Measurements from ENCODE around the gene DOK5. TPM values are rescaled to one million over a fixed set of nuclear protein-coding genes. Genes with fewer than 3 reads are reported as not detected.

The DOK5 gene
- total RNA-seq, 1 donor, result 85.6 TPM

DNA sequence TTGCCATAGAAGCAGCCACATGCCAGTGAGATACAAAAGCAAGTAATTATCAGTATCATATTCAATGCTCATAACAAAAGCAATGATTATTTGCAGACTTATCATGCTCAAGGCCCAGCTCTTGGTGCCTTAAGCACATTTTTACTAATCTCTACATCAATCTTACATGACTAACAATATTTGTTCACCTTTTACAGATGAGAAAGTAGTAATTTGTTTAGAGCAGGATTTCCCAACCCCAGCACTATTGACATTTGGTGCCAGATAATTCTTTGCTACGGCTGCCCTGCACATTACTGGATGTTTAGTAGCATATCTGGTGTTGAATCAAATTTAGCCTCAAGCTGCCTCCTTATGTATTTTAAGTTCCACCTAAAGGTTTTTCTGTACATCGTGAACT lies 19.0 kb upstream of the DOK5 start:
- no peak overlapping the region for H3K4me3 ChIP-seq (ENCODE audit: low read depth, low read length)
- DNase-seq (ENCODE audit: low read depth), result no peak
- no peak for TF ChIP-seq CTCF (IDR thresholded peaks at IDR 0.05; ENCODE audit: insufficient read depth, low read length)

- no peak for TF ChIP-seq CTCF (IDR thresholded peaks at IDR 0.05; ENCODE audit: insufficient read depth, low read length)
- no peak overlapping the region for H3K4me3 ChIP-seq (ENCODE audit: low read depth, low read length)
- no peak for DNase-seq (ENCODE audit: low read depth)
Observed at GRCh38 chr20:54456961-54457360, 18.4 kb upstream of the DOK5 start.

GRCh38 chr20:54458219-54458618 lies 17.2 kb upstream of the DOK5 start:
- no peak for DNase-seq (ENCODE audit: low read depth)

DNA sequence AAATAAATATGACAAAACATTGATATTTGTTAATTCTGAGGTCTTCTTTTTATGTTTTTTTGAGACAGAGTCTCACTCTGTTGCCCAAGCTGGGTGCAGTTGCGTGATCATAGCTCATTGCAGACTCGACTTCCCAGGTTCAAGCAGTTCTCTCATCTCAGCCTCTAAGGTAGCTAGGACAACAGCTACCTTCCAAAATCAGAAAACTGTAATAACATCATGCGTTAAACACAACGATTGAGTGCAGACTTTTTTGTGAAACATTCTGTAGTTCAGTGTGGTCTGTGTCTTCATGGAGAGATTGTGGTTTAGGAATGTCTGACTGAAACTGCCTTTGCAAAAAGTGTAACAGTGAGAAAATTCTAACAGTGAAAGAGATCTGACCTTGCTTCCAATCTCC lies 16.1 kb upstream of the DOK5 start:
- H3K4me3 ChIP-seq (ENCODE audit: low read depth, low read length), result no peak overlapping the region
- TF ChIP-seq CTCF (IDR thresholded peaks at IDR 0.05; ENCODE audit: insufficient read depth, low read length), result no peak
- no peak for DNase-seq (ENCODE audit: low read depth)

More at GRCh38 chr20:54458219-54458618, 17.2 kb upstream of the DOK5 start:
- TF ChIP-seq CTCF (IDR thresholded peaks at IDR 0.05; ENCODE audit: insufficient read depth, low read length), result no peak
- no peak overlapping the region for H3K4me3 ChIP-seq (ENCODE audit: low read depth, low read length)

GRCh38 chr20:54464003-54464402 lies 11.4 kb upstream of the DOK5 start:
- H3K4me3 ChIP-seq (ENCODE audit: low read depth, low read length), result no peak overlapping the region
- DNase-seq (ENCODE audit: low read depth), result no peak
- no peak for TF ChIP-seq CTCF (IDR thresholded peaks at IDR 0.05; ENCODE audit: insufficient read depth, low read length)

- TF ChIP-seq CTCF (IDR thresholded peaks at IDR 0.05; ENCODE audit: insufficient read depth, low read length), result no peak
- H3K4me3 ChIP-seq (ENCODE audit: low read depth, low read length), result no peak overlapping the region
- no peak for DNase-seq (ENCODE audit: low read depth)
Observed at GRCh38 chr20:54466127-54466526, 9.3 kb upstream of the DOK5 start.

DNA sequence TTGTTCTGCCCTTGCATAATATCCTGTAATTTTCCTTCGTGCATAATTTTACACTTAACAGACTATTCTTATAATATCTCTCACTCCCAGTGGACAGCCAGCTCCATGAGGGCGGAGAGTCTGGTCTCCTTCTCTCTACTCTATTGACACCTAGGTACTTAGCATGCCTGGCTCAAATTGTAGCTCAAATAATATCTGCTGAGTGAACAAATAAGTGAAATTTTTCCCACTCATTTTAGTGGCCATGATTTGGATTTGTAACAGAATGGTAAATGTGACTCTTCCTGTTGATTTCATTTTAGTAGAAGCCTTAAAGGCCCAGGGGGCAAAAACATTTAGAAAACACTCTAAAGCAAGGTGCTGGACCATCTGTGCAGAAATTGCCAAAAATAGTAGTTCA lies 7.8 kb upstream of the DOK5 start:
- no peak for TF ChIP-seq CTCF (IDR thresholded peaks at IDR 0.05; ENCODE audit: insufficient read depth, low read length)
- DNase-seq (ENCODE audit: low read depth), result no peak

More for the DNA sequence above, 7.8 kb upstream of the DOK5 start:
- H3K4me3 ChIP-seq (ENCODE audit: low read depth, low read length), result no peak overlapping the region

All from fibroblast of the aortic adventitia (primary cell).